GM12892 (cell line): ENCODE data around the gene MRPS11.

ENCODE experiments used
- POLR2A ChIP-seq: IDR thresholded peaks from 2 replicates; pipeline ENCODE4 v1.6.1; 2011; ENCODE audit warnings: low read depth, low read length, control low read depth
- POLR2AphosphoS5 ChIP-seq: IDR thresholded peaks from 2 replicates; pipeline ENCODE4 v1.6.1; 2011; ENCODE audit warnings: low read depth, low read length, control low read depth
- TAF1 ChIP-seq: IDR thresholded peaks from 2 replicates; pipeline ENCODE4 v1.6.1; 2011; ENCODE audit warnings: low read depth, mild to moderate bottlenecking, control low read depth, low read length, borderline replicate concordance

GRCh38 chr15:88511161-88511560 lies 43.7 kb downstream of the MRPS11 start:
- TF ChIP-seq POLR2A (no peak), POLR2AphosphoS5 (no peak), TAF1 (no peak)
